NCI-H1436 treated with DMSO at 0.1 percent for 48 hours (cell line): ENCODE results near the gene CLEC18A.
"Not testable (repeated sequence)": the region's sequence is repeated elsewhere in the genome, so short reads cannot be mapped to it uniquely, and the experiment has no call there.

Experiments used
- DNase-seq: peaks from one replicate; lab custom pipeline; 2025; lab: John Stamatoyannopoulos, UW

CLEC18A gene

GRCh38 chr16:69951017-69951671 is at the start of gene CLEC18A:
Gene CLEC18A (plus strand): TSS chr16:69951334. CDS start chr16:69951367, 33 bp downstream.
- not testable (repeated sequence) for DNase-seq

GRCh38 chr16:69903865-69904415 is 47.2 kb upstream of the CLEC18A start:
- no peak for DNase-seq

- no peak for DNase-seq
Measured at GRCh38 chr16:69904495-69905170, 46.5 kb upstream of the CLEC18A start.

GRCh38 chr16:69905171-69905555 is 46.0 kb upstream of the CLEC18A start:
- no peak for DNase-seq

GRCh38 chr16:69906838-69907401 is 44.2 kb upstream of the CLEC18A start:
- DNase-seq: no peak

GRCh38 chr16:69909043-69909442 is 42.1 kb upstream of the CLEC18A start:
- no peak for DNase-seq

GRCh38 chr16:69909760-69910159 is 41.4 kb upstream of the CLEC18A start:
- DNase-seq: no peak

GRCh38 chr16:69910964-69911363 is 40.2 kb upstream of the CLEC18A start:
- no peak for DNase-seq

- no peak for DNase-seq
Measured at GRCh38 chr16:69916462-69916861, 34.7 kb upstream of the CLEC18A start.

GRCh38 chr16:69917311-69917710 is 33.8 kb upstream of the CLEC18A start:
- DNase-seq: no peak

GRCh38 chr16:69917739-69918138 is 33.4 kb upstream of the CLEC18A start:
- no peak for DNase-seq

GRCh38 chr16:69918241-69918640 is 32.9 kb upstream of the CLEC18A start:
- DNase-seq: no peak

- no peak for DNase-seq
Measured at GRCh38 chr16:69921127-69921526, 30.0 kb upstream of the CLEC18A start.

- no peak for DNase-seq
Measured at GRCh38 chr16:69922200-69922599, 28.9 kb upstream of the CLEC18A start.

- DNase-seq: no peak
Measured at GRCh38 chr16:69924041-69924775, 26.9 kb upstream of the CLEC18A start.

- no peak for DNase-seq
Measured at GRCh38 chr16:69924777-69925191, 26.4 kb upstream of the CLEC18A start.

GRCh38 chr16:69925311-69925710 is 25.8 kb upstream of the CLEC18A start:
- DNase-seq: no peak

GRCh38 chr16:69926241-69926640 is 24.9 kb upstream of the CLEC18A start:
- DNase-seq: no peak

GRCh38 chr16:69927056-69927757 is 23.9 kb upstream of the CLEC18A start:
- DNase-seq: no peak

GRCh38 chr16:69928856-69929400 is 22.2 kb upstream of the CLEC18A start:
- no peak for DNase-seq

- no peak for DNase-seq
Measured at GRCh38 chr16:69929480-69929879, 21.7 kb upstream of the CLEC18A start.
